Activated gamma-delta T cell treated with anti-CD3 and anti-CD28 coated beads, Interleukin-2, amount 50 U/mL, for 16 hours (primary cell): Measurements from ENCODE around the gene LDB2.
"Not testable (repeated sequence)": the region's sequence is repeated elsewhere in the genome, so short reads cannot be mapped to it uniquely, and the experiment has no call there.

ENCODE experiments used
- DNase-seq: peaks from one replicate; pipeline ENCODE4 v3.0.0-alpha.2; 2020; ENCODE audit warnings: low read depth

LDB2 gene

DNA sequence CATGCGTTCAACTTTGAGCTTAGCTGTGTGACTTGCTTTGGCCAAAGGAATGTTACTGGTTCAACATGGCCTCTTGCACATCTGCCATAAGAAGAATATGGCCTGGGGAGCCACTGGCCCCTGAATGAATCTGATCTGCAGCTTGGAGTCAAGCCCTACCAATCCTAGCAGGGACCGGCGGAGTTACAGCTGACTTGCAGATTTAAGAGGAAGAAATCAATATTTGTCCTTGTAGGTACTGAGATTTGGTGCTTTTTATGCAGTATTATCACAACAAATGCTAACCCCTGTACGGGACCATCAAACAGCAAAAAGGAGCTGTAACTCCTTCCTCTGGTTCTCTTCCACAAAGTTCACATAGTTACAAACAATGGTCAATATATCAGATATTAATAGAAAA lies 252.0 kb downstream of the LDB2 start:
- DNase-seq, result no peak

- DNase-seq, result no peak
Observed at GRCh38 chr4:16643893-16644292, 254.6 kb downstream of the LDB2 start.

DNA sequence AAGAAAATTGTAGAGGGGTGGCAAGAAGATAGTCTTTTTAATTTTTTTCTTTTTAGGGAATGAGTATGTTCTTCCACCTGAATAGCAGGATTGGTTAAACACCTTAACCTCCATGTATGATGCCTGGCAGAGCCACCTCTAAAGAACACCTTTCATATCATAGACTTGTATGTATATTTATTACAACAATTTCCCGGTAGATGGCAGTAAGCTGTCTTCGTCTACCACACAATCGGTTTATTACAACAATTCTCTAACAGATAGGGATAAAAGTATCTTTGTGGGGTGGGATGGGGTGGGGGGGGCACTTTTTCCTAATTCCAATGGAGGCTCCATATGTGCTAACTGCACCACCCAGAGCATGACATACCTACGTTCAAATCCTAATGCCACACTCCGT lies 255.5 kb downstream of the LDB2 start:
- DNase-seq, result no peak

- DNase-seq, result no peak
Observed at GRCh38 chr4:16641971-16642370, 256.5 kb downstream of the LDB2 start.

DNA sequence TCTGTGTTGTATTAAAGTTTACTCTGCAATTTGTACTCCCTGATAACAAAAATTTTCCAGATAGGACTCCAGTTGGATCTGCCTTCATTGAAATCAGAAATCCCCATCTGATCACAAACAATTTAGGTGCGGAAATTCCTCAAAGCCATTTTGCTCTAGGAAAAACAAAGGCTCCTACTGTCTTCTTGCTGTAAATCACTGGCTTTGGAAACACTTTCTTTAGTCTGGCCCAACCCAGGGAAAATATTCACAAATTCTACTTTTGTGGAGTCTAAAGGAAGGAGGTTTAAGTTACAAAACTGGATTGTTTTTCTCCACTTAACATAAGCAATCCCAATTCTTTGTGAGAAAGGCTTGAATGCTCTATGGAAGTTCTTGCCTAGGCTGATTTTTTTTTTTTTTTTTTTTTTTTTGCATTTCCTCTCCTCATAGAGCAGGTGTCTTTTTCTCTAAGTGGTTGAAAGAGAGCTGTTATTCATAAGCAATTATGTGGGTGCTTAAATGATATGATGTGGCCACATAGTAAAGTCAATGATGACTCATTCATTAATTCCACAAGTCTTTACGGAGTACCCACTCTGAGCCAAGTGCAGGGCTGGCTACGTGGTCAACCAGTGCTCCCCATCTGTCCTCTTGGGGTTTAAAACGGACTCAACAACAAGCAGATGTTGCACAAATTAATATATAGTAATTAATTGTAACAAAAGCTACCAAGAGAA lies 261.4 kb downstream of the LDB2 start:
- DNase-seq, result no peak

DNA sequence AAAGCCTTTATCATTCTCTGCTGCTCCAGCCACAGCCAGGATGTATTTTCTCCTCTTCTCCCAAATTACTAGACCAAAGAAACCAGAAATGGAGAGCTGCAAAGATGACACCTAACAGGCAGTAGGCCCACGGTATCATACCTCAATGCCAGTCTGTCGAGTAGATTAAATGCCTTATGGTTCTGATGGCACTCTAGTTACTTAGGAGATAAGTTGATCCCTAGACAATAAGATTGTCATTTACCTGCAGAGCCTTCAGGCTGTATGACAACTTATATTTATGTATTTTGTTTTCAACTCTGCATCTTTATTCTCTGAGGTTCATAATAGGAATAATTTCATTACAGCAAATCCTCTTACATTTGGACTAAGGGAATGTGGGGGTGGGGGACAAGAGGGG lies 262.1 kb downstream of the LDB2 start:
- DNase-seq, result no peak

- not testable (repeated sequence) for DNase-seq
Observed at GRCh38 chr4:16629274-16629673, 269.2 kb downstream of the LDB2 start.

DNA sequence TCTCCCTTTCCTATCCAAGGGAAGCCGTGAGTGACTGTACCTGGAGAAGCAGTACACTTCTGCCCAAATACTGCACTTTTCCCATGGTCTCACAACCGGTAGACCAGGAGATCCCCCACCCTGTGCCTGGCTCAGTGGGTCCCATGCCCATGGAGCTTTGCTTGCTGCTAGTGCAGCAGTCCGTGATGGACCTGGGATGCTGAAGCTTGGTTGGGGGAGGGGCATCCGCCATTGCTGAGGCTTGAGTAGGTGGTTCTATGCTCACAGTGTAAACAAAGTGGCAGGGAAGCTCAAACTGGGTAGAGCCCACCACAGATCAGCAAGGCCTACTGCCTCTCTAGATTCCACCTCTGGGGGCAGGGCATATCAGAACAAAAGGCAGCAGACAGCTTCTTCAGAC lies 269.6 kb downstream of the LDB2 start:
- not testable (repeated sequence) for DNase-seq

DNA sequence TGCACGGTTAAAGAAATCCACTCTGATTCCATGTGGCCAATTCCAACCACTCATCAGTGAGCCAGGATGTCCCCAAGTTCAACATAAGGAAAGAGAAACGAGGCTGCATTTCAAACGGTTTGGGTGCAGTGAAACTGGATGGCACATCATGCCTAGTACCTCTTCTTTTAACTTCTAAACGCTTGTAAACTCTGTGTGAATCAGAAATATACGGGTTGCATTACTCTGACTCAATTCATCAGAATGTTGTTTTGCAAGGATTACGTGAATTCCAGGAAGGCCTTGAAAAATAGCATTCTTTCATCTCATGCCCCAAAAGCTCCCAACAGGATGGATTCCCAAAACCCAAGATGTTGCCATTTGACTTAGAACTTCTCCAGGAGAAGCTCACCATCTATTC lies 270.4 kb downstream of the LDB2 start:
- DNase-seq, result no peak

GRCh38 chr4:16626945-16627344 lies 271.5 kb downstream of the LDB2 start:
- DNase-seq, result no peak

DNA sequence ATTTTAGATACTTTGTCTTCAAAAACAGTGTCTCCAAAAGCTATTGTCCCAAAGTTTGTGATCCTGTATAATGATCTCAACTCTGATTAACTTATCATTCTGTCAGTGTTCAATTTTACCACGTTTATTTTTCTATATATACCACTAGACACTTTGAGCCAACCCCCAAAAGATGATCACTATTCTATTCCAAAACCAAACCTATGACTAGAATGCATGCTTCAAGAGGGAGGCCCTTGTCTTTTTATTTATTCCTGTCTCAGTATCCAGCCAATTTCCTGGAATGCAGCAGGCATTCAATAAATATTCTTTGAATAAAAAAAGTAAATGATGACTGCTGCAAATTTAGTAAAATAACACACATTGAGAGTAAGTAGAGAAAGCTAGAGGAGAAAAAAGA lies 275.6 kb downstream of the LDB2 start:
- no peak for DNase-seq

GRCh38 chr4:16617435-16617834 lies 281.0 kb downstream of the LDB2 start:
- no peak for DNase-seq

DNA sequence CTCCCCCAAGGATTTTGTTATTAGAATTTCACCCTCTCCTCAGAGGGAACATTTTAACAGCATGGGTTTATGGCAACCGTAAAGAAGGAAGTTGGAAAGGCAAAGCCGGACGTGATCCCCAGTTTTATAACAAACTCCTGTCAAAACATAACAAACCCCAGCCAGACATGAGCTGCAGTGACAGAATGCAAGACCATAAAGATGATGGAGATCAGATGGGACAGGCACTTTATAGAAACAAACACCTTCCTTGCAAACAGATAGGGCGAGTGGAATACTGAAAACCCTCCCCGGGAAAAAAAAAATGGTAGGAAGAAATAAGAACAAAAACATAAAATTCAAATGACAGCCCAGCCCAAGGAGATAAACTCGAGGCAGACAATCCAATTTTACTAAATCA lies 281.4 kb downstream of the LDB2 start:
- DNase-seq, result no peak

- no peak for DNase-seq
Observed at GRCh38 chr4:16609170-16609758, 289.2 kb downstream of the LDB2 start.

GRCh38 chr4:16608611-16609125 lies 289.8 kb downstream of the LDB2 start:
- DNase-seq, result no peak

DNA sequence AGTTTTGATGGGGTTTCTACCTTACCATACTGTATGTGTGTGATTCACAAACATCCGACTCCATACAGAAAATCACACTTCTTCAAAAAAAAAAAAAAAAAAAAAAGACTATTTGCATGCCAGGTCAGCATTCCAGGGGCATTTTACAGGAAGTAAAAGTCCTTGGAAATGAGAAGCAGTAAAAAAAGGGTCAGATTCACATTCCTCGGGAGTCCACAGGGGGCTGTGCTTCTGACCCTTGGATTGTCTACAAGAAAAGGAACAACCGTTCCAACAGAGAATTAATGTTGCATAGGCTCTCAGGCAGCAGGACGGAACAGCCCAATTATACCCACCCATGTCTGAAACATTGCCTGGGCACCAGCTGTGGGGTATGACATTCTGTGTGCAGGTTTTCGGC lies 290.3 kb downstream of the LDB2 start:
- DNase-seq, result no peak

DNA sequence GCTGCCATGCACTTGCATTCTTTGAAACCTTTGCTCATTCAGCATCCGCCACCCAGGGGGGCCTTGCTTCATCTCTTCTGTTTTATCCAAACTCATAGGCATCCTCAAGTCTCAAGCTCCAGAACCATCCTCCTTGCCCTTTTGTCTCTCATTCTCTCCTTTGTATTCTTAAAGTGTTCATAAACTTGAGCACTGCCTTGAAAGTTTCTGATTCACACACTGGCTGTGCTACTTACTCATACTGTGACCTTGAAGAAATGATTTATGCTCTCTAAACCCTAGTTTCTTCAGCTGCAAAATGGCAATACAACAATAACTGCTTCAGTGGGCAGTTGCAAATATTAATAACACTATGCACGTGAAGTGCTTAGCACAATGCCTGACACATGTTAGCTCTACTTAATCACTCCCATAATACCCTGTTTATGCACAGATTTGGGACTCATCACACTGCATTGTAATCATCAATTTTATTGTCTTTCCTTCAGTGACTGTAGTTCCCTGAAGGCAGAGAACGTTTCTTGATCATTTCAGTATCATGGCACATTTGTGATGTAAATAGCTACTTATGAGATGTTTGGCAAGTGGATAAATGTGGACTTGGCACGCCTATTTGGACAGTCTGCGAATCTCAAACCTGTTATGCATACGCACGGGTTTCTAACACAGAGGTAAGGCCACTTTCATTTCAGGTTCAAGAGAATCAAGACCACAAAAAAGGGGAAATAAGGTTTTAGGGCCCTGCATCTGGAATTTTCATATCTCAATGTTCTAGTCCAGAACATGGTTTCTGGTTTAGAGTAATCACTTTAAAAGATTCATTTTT lies 291.0 kb downstream of the LDB2 start:
- no peak for DNase-seq

DNA sequence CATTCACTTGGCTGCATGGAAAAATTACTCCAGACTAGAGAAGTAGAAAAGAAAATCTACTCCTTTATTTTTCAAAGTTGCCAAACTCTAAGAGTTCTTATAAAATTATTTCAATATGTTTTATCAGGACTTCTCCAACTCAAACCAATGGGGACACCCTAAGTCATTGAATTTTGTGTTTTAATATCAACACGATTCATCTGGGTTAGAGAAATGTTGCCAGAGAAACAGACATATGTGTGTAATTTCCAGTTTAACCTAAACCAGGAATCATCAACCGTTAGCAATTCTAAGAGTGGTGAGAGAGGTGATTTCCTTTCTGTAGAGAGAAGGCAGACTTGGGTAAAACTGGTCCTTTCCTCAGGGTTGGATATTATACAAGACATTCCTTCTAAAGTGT lies 291.8 kb downstream of the LDB2 start:
- no peak for DNase-seq

- DNase-seq, result no peak
Observed at GRCh38 chr4:16603178-16603577, 295.3 kb downstream of the LDB2 start.

DNA sequence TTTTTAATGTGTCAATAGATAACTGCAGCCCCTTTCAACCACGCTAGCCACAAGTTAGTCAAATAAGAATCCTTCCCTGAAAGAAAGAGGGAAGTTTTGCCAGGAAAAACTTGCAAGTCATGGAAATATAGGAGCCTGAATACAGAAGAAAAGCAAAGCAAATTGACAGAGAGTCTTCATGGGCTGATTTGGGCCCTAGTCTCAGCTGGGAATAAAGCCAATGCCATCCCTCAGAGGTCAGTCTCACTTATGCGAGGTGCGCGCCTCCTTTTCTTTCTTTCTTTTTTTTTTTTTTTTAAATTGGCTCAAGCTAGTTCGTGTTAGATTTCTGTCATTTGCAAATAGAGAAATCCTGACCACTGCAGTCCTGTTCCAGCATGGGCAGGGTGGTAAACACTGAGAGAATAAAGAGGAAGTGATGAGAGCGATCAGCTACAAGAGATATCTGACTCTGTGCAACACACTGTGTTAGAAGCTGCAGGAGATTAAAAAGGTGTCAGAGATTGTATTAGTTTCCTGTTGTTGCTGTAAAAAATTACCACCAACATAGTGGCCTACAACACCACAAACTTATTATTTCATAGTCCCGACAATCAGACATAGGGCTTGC lies 299.7 kb downstream of the LDB2 start:
- no peak for DNase-seq

DNA sequence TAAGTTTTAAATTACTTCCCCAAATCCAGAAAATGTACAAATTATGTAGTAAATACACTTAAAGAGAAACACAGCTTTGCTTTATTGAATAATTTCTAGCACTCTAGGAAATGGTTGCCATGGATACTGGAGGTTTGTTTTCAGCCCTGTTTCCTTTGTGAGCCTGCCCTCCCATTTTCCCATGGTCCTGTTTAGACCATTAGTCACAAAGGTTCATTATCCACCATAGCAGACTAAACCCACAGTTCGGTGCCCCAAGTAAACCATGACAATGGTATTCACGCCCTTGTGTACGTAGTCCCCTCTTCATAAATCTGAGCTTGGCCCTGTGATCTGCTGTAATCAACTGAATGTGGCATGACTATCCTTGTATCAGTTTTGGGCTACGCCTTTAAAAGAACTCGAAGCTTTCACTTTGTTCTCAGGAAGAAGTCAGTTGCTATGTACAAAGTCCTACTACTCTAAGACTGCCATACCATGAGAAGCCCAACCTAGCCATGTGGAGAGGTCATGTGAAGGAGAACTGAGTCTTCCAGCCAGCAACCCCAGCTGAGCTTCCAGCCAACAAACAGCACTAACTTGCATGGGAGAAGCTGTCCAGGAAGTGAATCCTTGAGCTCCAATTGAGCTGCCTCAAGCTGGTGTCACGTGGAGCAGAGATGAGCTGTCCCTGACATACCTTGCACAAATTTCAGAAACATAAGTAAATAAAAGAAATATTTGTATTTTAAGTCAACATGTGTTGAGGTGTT lies 300.4 kb downstream of the LDB2 start:
- no peak for DNase-seq

- no peak for DNase-seq
Observed at GRCh38 chr4:16597443-16597842, 301.0 kb downstream of the LDB2 start.
